GM20431 (cell line): ENCODE results near the gene PVR.
"Not testable (repeated sequence)": the region's sequence is repeated elsewhere in the genome, so short reads cannot be mapped to it uniquely, and the experiment has no call there.

Source experiments
- in situ Hi-C: fragments of 300-500 bp; cut with MseI, MboI; formaldehyde crosslinking; loops from one replicate; pipeline ENCODE4 v1.15.0; 2020; ENCODE audit warnings: low sequenced_read_pairs; ENCODE audit not compliant: unreplicated experiment

Gene PVR

DNA sequence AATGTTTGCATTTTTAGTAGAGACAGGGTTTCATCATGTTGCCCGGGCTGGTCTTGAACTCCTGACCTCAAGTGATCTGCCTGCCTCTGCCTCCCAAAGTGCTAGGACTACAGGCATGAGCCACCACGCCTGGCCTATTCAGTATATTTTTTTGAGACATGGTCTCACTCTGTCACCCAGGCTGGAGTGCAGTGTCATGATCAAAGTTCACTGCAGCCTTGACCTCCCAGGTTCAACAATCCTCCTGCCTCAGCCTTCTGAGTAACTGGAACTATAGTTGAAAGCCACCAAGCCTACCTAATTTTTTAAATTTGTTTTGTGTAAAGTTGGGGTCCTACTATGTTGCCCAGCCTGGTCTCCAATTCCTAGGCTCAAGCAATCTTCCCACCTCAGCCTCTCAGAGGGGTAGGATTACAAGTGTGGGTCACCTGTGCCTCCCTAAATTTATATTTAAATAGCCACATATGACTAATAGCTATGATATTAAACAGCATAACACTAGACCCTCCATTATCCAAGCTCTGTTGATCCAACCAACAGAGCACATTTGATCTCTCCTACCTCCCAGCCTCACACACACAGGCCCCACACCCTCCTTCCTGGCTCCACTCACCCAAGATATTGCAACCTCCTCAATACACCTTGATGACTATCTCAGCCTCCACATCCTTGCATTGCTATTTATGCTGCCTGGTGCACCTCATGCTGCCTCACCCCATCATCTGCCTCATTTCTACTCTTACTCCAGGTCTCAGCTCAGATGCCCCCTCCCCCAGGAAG, 25.5 kb downstream of the PVR start:
- in situ Hi-C loops: no loop called here

DNA sequence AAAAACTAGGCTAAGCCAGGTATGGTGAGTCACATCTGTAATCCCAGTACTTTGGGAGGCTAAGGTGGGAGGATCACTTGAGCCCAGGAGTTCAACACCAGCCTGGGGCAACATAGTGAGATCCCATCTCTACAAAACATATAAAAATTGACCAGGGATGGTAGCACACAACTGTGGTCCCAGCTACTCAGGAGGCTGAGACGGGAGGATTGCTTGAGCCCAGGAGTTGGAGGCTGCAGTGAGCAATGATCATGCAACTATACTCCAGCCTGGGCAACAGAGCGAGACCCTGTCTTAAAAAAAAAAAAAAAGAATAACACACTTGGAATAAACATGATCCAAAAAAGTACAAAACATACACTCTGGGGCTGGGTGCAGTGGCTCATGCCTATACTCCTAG, 26.3 kb downstream of the PVR start:
- in situ Hi-C loops: not testable (repeated sequence)

GRCh38 chr19:44671400-44671799, 27.7 kb downstream of the PVR start, which contains the start of gene CEACAM19:
Gene CEACAM19 (plus strand): TSS chr19:44671482. CDS start chr19:44671932, 450 bp downstream.
- in situ Hi-C loops: no loop called here

- in situ Hi-C loops: no loop called here
Measured at GRCh38 chr19:44672226-44672625, 28.5 kb downstream of the PVR start.

GRCh38 chr19:44673510-44673909, 29.8 kb downstream of the PVR start:
- in situ Hi-C loops: no loop called here

- in situ Hi-C loops: no loop called here
Measured at GRCh38 chr19:44675521-44675920, 31.8 kb downstream of the PVR start.

- in situ Hi-C loops: no loop called here
Measured at GRCh38 chr19:44677019-44677811, 33.5 kb downstream of the PVR start.

DNA sequence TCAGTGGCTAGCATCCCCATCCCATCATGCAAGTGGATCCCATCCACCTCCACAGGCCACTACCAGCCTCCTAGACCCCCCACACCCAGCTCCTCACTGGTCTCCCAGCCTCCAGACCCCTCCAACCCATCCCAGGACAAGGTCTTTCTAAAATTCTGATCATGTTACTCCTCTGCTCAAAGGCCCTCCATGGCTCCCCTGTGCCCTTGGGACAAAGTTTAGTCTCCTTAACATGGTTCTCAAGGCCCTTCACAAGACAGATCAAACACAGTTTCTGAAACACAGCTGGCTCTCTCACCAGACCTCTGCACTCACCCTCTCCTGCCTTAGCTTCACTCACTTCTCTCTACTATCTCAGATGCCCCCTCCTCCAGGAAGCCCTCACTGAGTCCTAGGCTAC, 36.8 kb downstream of the PVR start:
- in situ Hi-C loops: no loop called here

DNA sequence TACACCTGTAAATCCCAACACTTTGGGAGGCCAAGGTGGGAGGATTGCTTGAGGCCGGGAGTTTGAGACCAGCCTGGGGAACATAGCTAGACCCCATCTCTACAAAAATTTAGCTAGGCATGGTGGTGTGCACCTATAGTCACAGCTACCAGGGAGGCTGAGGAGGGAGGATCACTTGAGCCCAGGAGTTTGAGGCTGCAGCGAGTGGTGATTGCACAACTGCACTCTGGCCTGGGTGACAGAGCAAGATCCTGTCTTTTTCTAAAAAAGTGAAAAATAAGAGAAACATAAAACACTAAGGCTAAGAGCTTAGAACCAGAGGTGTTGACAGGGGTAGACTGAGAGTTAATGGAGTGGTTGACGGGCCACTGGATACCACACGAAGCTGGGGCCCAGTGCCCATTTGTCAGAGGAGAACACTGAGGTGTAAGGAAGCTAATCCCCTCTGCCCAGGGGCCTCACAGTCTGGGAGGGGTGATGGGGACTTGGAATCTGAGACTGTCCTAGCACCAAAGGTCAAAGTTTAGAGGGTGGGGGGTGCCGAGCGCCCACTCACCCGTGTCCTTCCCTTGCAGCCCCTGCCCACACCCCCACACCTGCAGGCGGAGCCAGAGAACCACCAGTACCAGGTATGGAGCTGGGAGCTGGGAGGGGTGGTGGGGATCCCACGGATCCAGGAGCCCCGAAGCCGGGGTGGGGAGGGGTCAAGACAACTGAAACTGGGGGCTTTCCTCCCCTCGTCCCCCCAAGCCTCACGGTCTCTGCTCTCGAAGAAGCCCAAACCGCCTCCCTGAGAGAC, 38.5 kb downstream of the PVR start:
- in situ Hi-C loops: no loop called here

GRCh38 chr19:44682807-44683206, 39.1 kb downstream of the PVR start:
- in situ Hi-C loops: no loop called here

DNA sequence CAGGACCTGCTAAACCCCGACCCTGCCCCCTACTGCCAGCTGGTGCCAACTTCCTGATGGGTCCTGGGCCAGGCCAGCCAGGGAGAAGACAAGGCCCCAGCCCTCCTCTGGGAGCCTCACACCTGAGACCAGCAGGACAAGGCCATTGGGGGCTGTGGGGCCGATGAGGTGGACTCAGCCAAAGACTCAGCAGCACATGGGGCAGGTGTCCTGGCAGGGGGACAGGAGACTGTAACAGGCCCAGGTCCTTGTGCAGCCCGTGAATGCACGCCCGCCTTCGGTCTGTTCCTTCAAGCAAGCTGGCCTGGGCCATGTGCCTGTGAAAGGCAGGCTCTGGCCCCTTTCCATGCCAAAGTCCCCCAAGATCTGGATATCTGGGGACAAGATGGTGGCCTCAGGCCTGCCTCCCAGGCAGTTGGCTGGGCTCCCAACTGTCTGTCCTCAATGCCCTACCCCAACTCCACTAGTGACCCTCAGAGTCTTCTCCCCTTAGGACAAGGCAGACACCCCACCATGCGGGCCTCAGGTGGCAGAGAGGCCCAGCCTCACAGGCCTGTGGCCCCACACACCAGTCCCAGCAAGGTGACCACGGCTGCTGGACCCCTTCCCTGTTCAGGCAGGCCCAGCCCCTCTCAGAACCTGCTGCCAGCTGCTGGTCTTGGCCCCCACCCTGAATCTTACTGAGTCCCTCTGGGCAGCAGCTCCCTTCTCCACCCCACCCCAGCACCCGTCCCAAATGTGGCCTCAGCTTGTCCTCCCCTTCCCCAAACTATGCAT, 39.9 kb downstream of the PVR start:
- in situ Hi-C loops: no loop called here

DNA sequence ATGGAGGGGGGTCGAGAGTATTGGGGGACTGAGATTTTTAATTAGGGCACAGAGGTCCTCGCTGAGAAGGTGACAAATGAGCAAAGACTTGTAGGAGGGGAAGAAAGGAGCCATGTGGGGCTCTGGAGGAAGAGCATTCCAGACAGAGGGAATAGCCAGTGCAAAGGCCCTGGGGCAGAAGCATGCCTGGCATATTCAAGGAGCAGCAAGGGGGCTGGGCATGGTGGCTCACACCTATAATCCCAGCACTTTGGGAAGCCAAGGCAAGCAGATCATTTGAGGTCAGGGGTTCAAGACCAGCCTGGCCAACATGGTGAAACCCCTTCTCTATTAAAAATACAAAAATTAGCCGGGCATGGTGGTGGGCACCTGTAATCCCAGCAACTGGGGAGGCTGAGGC, 40.7 kb downstream of the PVR start:
- in situ Hi-C loops: not testable (repeated sequence)

GRCh38 chr19:44684892-44685863, 41.5 kb downstream of the PVR start:
- in situ Hi-C loops: no loop called here

- in situ Hi-C loops: no loop called here
Measured at GRCh38 chr19:44685877-44686276, 42.2 kb downstream of the PVR start.

DNA sequence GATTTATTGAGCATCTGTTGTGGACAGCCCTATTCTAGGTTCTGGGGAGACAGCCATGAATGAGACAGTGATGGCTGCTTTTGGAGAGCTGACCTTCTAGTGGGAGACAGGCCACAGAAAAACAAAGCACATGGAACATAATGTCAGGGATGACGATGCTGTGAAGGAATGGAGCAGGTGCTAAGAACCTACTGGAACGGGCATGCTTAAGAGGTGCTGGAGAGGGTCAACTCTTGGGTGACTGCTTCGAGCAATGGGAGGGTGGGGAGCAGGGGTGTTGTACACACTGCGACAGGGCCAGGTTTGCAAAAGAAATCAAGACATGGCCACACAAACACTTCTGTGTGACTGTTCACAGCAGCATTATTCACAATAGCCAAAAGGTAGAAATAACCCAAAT, 43.2 kb downstream of the PVR start:
- in situ Hi-C loops: no loop called here

DNA sequence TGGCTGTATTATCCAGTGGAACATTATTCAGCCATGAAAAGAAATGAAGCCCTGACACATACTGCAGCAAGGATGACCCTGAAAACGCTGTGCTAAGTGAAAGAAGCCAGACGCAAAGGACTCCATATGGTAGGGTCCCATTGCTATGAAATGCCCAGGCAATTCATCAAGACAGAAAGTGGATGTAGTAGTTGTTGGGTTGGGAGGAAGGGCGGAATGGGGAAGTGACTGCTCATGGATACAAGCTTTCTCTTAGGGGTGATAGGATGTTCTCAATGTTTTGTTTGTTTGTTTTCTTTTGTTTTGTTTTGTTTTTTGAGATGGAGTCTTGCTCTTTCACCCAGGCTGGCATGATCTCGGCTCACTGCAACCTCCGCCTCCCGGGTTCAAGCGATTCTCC, 44.2 kb downstream of the PVR start:
- in situ Hi-C loops: no loop called here

- in situ Hi-C loops: no loop called here
Measured at GRCh38 chr19:44689290-44690130, 45.8 kb downstream of the PVR start.

- in situ Hi-C loops: no loop called here
Measured at GRCh38 chr19:44690131-44690440, 46.4 kb downstream of the PVR start.
